Activated T-cell treated with anti-CD3 and anti-CD28 coated beads, Interleukin-2, amount 50 U/mL, for 72 hours (primary cell): ENCODE measurements around the gene VPS35L. TPM values are rescaled to one million over a fixed set of nuclear protein-coding genes. Genes with fewer than 3 reads are reported as not detected.

Experiments used
- total RNA-seq, 2 donors: library from RNA; stranded (reverse); gene quantifications; one replicate each; pipeline ENCODE4 v1.2.3, GENCODE V29; 2022

VPS35L gene
- total RNA-seq, 2 donors from 2014 or later, result 46.5 to 57.8 TPM

Other genes starting within 250 kb of the VPS35L start
- not detected for gene TMC5, start 137.8 kb upstream of the VPS35L start, total RNA-seq
- 10 to 100 TPM; 26.3 TPM for gene GDE1, start 33.6 kb upstream of the VPS35L start, total RNA-seq
- 10 to 100 TPM; 22.9 to 30.2 TPM for gene CCP110, start 31.8 kb upstream of the VPS35L start, total RNA-seq
- gene KNOP1, start 162.5 kb downstream of the VPS35L start, total RNA-seq, result 10 to 100 TPM; 14.6 to 14.9 TPM
- gene IQCK, start 162.6 kb downstream of the VPS35L start, total RNA-seq, result 1 to 10 TPM; 3.7 to 3.8 TPM